Astrocyte of the cerebellum (primary cell): Measurements from ENCODE around the gene IFIH1.

Experiments
- DNase-seq: peaks from one replicate; pipeline ENCODE4 v3.0.0-alpha.2; 2011; ENCODE audit warnings: low read depth
- H3K4me3 ChIP-seq: 2 replicates; pipeline ENCODE4 v1.5.1; 2011; ENCODE audit warnings: mild to moderate bottlenecking, low read depth, low read length, moderate library complexity
- CTCF ChIP-seq: IDR thresholded peaks from 2 replicates; pipeline ENCODE4 v1.5.1; 2012; ENCODE audit warnings: low read length, low read depth, moderate library complexity, mild to moderate bottlenecking; ENCODE audit errors: missing control alignments
- in situ Hi-C: cut with HindIII; loops from 2 replicates; pipeline ENCODE4 v1.10.0; 2017; ENCODE audit warnings: low sequenced_read_pairs

The IFIH1 gene

GRCh38 chr2:162301151-162301804 lies 17.2 kb downstream of the IFIH1 start:
- peak; percentile 48 for DNase-seq
- TF ChIP-seq CTCF: peak; percentile 76
- no peak overlapping the region for H3K4me3 ChIP-seq
- in situ Hi-C loops: no loop called here

- H3K4me3 ChIP-seq: no peak overlapping the region
- no peak for TF ChIP-seq CTCF
- no peak for DNase-seq
- in situ Hi-C loops: no loop called here
These were observed 18.2 kb downstream of the IFIH1 start for GRCh38 chr2:162300266-162300665.

GRCh38 chr2:162298669-162299335 lies 19.7 kb downstream of the IFIH1 start:
- TF ChIP-seq CTCF: no peak
- H3K4me3 ChIP-seq: no peak overlapping the region
- no peak for DNase-seq
- in situ Hi-C loops: loop anchor here (5.0 kb wide), 1 partner anchor 77 kb away; no protein-coding TSS in a partner anchor

GRCh38 chr2:162297925-162298552 lies 20.4 kb downstream of the IFIH1 start:
- in situ Hi-C loops: loop anchor here (5.0 kb wide), 1 partner anchor 76 kb away; no protein-coding TSS in a partner anchor
- DNase-seq: peak; percentile 74
- peak; percentile 65 for TF ChIP-seq CTCF
- no peak overlapping the region for H3K4me3 ChIP-seq

GRCh38 chr2:162295009-162295408 lies 23.5 kb downstream of the IFIH1 start:
- in situ Hi-C loops: loop anchor here (5.0 kb wide), 1 partner anchor 73 kb away; no protein-coding TSS in a partner anchor
- no peak for DNase-seq
- TF ChIP-seq CTCF: no peak
- H3K4me3 ChIP-seq: no peak overlapping the region

GRCh38 chr2:162293122-162293786 lies 25.2 kb downstream of the IFIH1 start:
- TF ChIP-seq CTCF: no peak
- DNase-seq: no peak
- no peak overlapping the region for H3K4me3 ChIP-seq
- in situ Hi-C loops: no loop called here
